Peyer's patch (tissue), 4 donors: ENCODE results near the gene SLX9. TPM values are rescaled to one million over a fixed set of nuclear protein-coding genes. Genes with fewer than 3 reads are reported as not detected.
A peak's percentile ranks its signal among the peaks of the same experiment; 100 is the strongest.

Source experiments
- DNase-seq, 3 donors: peaks; one replicate each; pipeline ENCODE4 v3.0.0-alpha.2; 2017 to 2019
- H3K27ac ChIP-seq, 4 donors: fragments of 200-600 bp; sonication (generic); one replicate each; pipeline ENCODE4 v1.5.1; 2016 to 2019
- H3K27me3 ChIP-seq, 2 donors: fragments of 200-600 bp; sonication (generic); one replicate each; pipeline ENCODE4 v1.5.1; 2019
- H3K36me3 ChIP-seq, 3 donors: fragments of 200-600 bp; sonication (generic); one replicate each; pipeline ENCODE4 v1.5.1; 2016 to 2019
- H3K4me1 ChIP-seq, 4 donors: fragments of 200-600 bp; sonication (generic); one replicate each; pipeline ENCODE4 v1.5.1; 2016 to 2019
- H3K4me3 ChIP-seq, 4 donors: fragments of 200-600 bp; sonication (generic); 1 replicate in 3 of 4; 2 replicates in 1 of 4; pipeline ENCODE4 v1.5.1; 2016 to 2019; ENCODE audit warnings: mild to moderate bottlenecking in 1 of 4
- H3K9me3 ChIP-seq, 4 donors: fragments of 200-600 bp; sonication (generic); one replicate each; pipeline ENCODE4 v1.5.1; 2016 to 2019; ENCODE audit warnings: mild to moderate bottlenecking in 1 of 4
- POLR2A ChIP-seq, 2 donors: fragments of 450-650 bp; IDR thresholded peaks; one replicate each; pipeline ENCODE4 v1.5.1; 2017; ENCODE audit warnings: antibody characterized with exemption in 2 of 2, mild to moderate bottlenecking in 2 of 2, moderate library complexity in 2 of 2
- total RNA-seq, 4 donors: library from RNA; depleted of rRNA; stranded (reverse); fragments of >200 nt; gene quantifications; one replicate each; pipeline ENCODE4 v1.1.0, GENCODE V29; 2016
- TF ChIP-seq, protein P1 (sequence below), 6 experiments: fragments of 450-650 bp in 4 of 6; fragments of 200-600 bp in 2 of 6; sonication (generic) in 1 of 6; IDR thresholded peaks; one replicate each; pipeline ENCODE4 v1.5.1; 2017 to 2019; ENCODE audit warnings: antibody characterized with exemption in 6 of 6, mild to moderate bottlenecking in 3 of 6, moderate library complexity in 1 of 6

SLX9 gene, protein sequence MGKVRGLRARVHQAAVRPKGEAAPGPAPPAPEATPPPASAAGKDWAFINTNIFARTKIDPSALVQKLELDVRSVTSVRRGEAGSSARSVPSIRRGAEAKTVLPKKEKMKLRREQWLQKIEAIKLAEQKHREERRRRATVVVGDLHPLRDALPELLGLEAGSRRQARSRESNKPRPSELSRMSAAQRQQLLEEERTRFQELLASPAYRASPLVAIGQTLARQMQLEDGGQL
- 10 to 100 TPM in 1 of 4 donors, 1 to 10 TPM in 2, not detected in 1; 7.8 to 10.5 (median 10.0) TPM for total RNA-seq

DNA sequence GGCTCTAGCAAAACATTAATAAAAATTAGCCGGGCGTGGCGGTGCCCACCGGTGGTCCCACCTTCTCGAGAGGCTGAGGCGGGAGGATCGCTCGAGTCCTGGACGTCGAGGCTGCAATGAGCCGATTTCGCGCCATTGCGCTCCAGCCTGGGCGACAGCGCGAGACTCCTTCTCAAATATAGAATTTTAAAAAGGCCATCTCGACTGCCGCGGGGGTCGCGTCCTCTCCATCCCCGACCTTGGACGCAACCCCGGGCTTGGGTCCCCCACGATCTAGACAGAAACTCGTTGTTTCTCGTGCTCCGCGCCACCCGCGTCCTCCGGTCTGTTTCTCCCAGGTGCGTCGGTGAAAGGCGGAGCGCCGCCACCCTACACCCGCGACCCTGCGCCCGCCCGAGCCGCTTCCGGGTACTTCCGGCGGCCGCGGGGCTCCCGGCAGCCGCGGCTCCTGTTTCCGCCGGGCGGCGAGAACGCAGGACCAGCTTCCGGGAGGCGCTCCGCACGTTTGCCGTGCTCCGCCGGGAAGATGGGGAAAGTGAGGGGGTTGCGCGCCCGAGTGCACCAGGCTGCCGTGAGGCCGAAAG, at the start of gene SLX9:
SLX9 (plus strand) TSS at position 498 of the 584 bp plus-strand sequence; CDS start at position 527, 29 bp downstream.
- peak within 1 kb of the TSS; percentile 44 to 82 (median 54) for H3K27ac ChIP-seq
- peaks cover 0 to 10% (median 0%) of the 10 kb centered on the region in 3 donors for H3K36me3 ChIP-seq
- H3K9me3 ChIP-seq = no peaks in the 10 kb centered on the region
- peak; percentile 70 to 87 (median 87) for DNase-seq
- peak within 1 kb of the TSS; percentile 86 to 98 (median 92) for H3K4me3 ChIP-seq
- peaks cover 0 to 26% (median 4%) of the 10 kb centered on the region in 4 donors for H3K4me1 ChIP-seq
- no peaks in the 10 kb centered on the region for H3K27me3 ChIP-seq
- TF ChIP-seq, protein P1, sequence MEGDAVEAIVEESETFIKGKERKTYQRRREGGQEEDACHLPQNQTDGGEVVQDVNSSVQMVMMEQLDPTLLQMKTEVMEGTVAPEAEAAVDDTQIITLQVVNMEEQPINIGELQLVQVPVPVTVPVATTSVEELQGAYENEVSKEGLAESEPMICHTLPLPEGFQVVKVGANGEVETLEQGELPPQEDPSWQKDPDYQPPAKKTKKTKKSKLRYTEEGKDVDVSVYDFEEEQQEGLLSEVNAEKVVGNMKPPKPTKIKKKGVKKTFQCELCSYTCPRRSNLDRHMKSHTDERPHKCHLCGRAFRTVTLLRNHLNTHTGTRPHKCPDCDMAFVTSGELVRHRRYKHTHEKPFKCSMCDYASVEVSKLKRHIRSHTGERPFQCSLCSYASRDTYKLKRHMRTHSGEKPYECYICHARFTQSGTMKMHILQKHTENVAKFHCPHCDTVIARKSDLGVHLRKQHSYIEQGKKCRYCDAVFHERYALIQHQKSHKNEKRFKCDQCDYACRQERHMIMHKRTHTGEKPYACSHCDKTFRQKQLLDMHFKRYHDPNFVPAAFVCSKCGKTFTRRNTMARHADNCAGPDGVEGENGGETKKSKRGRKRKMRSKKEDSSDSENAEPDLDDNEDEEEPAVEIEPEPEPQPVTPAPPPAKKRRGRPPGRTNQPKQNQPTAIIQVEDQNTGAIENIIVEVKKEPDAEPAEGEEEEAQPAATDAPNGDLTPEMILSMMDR (IDR thresholded peaks at IDR 0.05) = no peak
- peak; percentile 62 to 65 for TF ChIP-seq POLR2A (IDR thresholded peaks at IDR 0.05)

DNA sequence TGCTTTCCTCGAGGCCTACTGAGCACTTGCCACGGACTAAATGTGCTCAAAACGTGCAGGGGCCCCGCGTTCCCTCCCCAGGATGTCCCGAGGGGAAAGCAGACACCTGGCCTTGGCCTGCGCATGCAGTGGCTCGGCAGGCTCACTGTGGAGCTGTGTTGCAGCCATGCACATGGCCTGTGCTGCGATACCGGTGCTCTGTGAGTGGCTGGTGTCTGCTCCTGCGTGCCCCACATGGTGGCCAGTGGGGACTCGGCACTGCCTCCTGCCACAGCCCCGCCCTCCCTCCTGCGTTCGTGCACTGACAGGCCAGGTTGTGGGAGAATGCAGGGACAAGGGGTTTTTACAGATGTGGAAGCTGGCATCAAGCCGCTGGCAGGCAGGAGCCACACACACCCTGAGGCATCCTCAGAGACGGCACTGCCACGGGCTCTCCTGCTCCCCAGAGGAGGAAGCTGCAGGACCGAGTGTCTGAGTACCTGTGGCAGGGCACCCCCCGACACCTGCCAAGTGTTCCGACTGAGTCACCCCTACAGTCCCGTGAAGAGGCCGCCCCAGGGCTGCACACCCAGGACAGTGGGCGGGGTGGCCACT, 49.4 kb upstream of the SLX9 start:
- no peak for TF ChIP-seq POLR2A (IDR thresholded peaks at IDR 0.05)
- TF ChIP-seq, protein P1 (IDR thresholded peaks at IDR 0.05) = no peak
- H3K27ac ChIP-seq = no peak overlapping the region
- DNase-seq = no peak
- H3K4me3 ChIP-seq = no peak overlapping the region
- H3K27me3 ChIP-seq = no peaks in the 10 kb centered on the region
- no peaks in the 10 kb centered on the region for H3K4me1 ChIP-seq
- H3K9me3 ChIP-seq = no peaks in the 10 kb centered on the region
- no peaks in the 10 kb centered on the region for H3K36me3 ChIP-seq

DNA sequence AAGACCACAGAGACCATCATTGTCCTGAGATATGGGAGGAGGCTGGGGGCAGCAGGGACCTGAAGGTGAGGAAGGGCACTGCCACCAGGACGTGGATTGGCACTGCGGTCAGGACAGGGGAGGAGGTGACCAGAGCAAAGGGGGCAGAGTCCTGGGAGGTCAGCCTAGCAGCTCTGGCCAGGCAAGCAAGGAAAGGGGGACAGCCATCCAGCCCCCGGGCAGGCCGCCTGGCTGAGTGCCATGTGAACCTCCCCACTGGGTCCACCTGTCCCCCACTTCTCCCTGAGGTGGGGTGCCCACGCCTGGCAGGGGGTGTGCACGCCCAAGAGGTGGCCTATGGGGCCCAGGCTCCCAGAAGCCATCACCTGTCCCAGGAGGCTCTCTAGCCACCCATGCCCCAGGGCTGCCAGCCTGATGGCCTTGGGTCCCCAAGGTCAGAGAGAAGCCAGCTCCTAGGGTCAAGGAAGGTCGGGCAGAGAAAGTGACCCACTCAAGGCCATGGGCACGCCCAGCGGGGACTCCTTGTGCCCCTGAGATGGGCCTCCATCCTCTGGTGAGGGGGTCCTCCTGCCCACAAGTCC, 48.8 kb upstream of the SLX9 start:
- no peaks in the 10 kb centered on the region for H3K4me1 ChIP-seq
- H3K4me3 ChIP-seq = no peak overlapping the region
- H3K36me3 ChIP-seq = no peaks in the 10 kb centered on the region
- DNase-seq = no peak
- no peaks in the 10 kb centered on the region for H3K27me3 ChIP-seq
- TF ChIP-seq, protein P1 (IDR thresholded peaks at IDR 0.05) = no peak
- TF ChIP-seq POLR2A (IDR thresholded peaks at IDR 0.05) = no peak
- H3K27ac ChIP-seq = no peak overlapping the region
- no peaks in the 10 kb centered on the region for H3K9me3 ChIP-seq

DNA sequence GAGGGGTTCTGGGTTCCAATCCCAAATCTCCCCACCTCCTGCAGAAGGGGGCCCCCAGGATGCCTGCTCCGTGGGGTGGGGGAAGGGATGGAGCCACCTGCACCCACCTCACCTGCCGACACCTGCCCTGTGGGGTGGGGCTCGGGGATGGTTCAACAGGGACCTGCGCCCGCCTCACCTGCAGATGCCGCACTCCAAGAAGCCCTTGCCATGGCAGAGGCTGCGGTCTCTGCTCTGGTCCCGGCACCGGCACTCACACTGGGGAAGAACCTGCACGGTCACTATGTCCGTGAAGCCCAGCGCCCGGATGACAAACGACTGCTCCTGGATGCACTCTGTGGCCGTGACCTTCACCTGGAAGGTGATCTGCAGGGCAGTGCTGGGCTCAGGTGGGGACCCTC, 48.2 kb upstream of the SLX9 start:
- no peaks in the 10 kb centered on the region for H3K9me3 ChIP-seq
- no peaks in the 10 kb centered on the region for H3K36me3 ChIP-seq
- no peak overlapping the region for H3K27ac ChIP-seq
- TF ChIP-seq, protein P1 (IDR thresholded peaks at IDR 0.05) = no peak
- TF ChIP-seq POLR2A (IDR thresholded peaks at IDR 0.05) = no peak
- no peak for DNase-seq
- peaks cover 0 to 3% (median 0%) of the 10 kb centered on the region in 4 donors for H3K4me1 ChIP-seq
- no peaks in the 10 kb centered on the region for H3K27me3 ChIP-seq
- H3K4me3 ChIP-seq = no peak overlapping the region

DNA sequence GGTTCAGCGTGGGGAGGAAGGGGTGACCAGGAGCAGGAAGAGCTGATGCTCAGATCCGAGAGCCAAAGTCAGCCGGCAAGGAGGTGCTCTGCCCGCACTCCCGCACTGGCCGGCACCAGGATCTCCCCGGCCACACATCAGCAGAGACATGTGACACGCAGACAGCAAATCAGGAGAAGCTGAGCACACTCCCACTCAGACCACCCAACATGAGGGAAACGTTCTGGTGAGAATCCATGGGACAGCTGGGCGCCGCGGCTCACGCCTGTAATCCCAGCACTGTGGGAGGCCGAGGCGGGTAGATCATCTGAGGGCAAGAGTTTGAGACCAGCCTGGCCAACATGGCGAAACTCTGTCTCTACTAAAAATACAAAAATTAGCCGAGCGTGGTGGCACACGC, 47.7 kb upstream of the SLX9 start:
- H3K27me3 ChIP-seq = no peaks in the 10 kb centered on the region
- H3K36me3 ChIP-seq = no peaks in the 10 kb centered on the region
- no peak for TF ChIP-seq POLR2A (IDR thresholded peaks at IDR 0.05)
- TF ChIP-seq, protein P1 (IDR thresholded peaks at IDR 0.05) = no peak
- no peak for DNase-seq
- no peaks in the 10 kb centered on the region for H3K9me3 ChIP-seq
- no peak overlapping the region for H3K4me3 ChIP-seq
- no peak overlapping the region for H3K27ac ChIP-seq
- H3K4me1 ChIP-seq = peaks cover 0 to 8% (median 0%) of the 10 kb centered on the region in 4 donors
